Loucy (cell line): Measurements from ENCODE around the gene MAP9.

ENCODE experiments used
- EZH2phosphoT487 ChIP-seq: fragments of 200-600 bp; IDR thresholded peaks from 2 replicates; pipeline ENCODE4 v1.6.1; 2018; ENCODE audit warnings: antibody characterized with exemption, mild to moderate bottlenecking, moderate library complexity, borderline replicate concordance
- TF ChIP-seq, protein P1 (sequence below): fragments of 200-600 bp; sonication (generic); conservative IDR thresholded peaks from 2 replicates; pipeline ENCODE4 v1.5.1; 2014; ENCODE audit warnings: mild to moderate bottlenecking, antibody characterized with exemption, low read length

DNA sequence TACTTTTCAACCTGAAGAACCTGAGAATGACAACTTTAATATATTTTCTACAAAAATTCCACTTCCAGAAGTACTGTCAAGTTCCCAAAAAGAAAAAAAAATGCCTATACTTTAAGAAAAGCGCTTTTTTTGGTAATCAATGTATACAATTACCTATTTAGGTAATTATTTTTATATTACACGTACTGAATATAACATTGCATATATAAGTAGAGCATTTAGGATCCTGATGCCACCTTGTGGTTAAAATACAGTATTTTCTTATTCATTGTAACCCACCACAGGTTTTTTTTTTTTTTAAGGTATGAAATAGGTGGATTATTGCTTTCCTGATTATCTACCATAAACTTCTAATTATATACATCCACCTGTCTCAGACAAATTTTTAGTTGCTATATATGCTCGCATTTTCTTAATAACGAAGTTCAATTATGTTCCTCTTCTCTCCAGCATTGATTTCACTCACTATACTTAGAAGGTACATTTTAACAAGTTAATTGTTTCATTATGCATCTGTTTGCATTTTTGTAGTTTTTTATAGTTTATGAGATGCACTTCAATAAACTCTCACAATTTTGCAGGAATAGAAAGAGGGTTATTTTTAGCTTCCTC, 5.2 kb downstream of the MAP9 start:
- TF ChIP-seq, protein P1, sequence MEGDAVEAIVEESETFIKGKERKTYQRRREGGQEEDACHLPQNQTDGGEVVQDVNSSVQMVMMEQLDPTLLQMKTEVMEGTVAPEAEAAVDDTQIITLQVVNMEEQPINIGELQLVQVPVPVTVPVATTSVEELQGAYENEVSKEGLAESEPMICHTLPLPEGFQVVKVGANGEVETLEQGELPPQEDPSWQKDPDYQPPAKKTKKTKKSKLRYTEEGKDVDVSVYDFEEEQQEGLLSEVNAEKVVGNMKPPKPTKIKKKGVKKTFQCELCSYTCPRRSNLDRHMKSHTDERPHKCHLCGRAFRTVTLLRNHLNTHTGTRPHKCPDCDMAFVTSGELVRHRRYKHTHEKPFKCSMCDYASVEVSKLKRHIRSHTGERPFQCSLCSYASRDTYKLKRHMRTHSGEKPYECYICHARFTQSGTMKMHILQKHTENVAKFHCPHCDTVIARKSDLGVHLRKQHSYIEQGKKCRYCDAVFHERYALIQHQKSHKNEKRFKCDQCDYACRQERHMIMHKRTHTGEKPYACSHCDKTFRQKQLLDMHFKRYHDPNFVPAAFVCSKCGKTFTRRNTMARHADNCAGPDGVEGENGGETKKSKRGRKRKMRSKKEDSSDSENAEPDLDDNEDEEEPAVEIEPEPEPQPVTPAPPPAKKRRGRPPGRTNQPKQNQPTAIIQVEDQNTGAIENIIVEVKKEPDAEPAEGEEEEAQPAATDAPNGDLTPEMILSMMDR: peak; percentile 72
- TF ChIP-seq EZH2phosphoT487: no peak
